ENCODE data around the gene NPEPPS.
A peak's percentile ranks its signal among the peaks of the same experiment; 100 is the strongest.
"Not testable (repeated sequence)": the region's sequence is repeated elsewhere in the genome, so short reads cannot be mapped to it uniquely, and the experiment has no call there.

Gene NPEPPS

GRCh38 chr17:47530557-47531232 is at the start of gene NPEPPS:
Gene NPEPPS (plus strand): TSS chr17:47531108. CDS start chr17:47531301, 193 bp downstream.
- peak; percentile 44 to 51 for DNase-seq (ENCODE audit: low read depth in 2 of 2)

- not testable (repeated sequence) for DNase-seq (ENCODE audit: low read depth in 2 of 2)
Measured at GRCh38 chr17:47491841-47492212, 39.1 kb upstream of the NPEPPS start.

GRCh38 chr17:47499074-47499473 is 31.8 kb upstream of the NPEPPS start:
- not testable (repeated sequence) for DNase-seq (ENCODE audit: low read depth in 2 of 2)

- not testable (repeated sequence) for DNase-seq (ENCODE audit: low read depth in 2 of 2)
Measured at GRCh38 chr17:47499494-47499893, 31.4 kb upstream of the NPEPPS start.

- not testable (repeated sequence) for DNase-seq (ENCODE audit: low read depth in 2 of 2)
Measured at GRCh38 chr17:47500620-47501019, 30.3 kb upstream of the NPEPPS start.

GRCh38 chr17:47502122-47502731 is 28.7 kb upstream of the NPEPPS start:
- DNase-seq (ENCODE audit: low read depth in 2 of 2): not testable (repeated sequence)

- not testable (repeated sequence) for DNase-seq (ENCODE audit: low read depth in 2 of 2)
Measured at GRCh38 chr17:47502776-47503455, 28.0 kb upstream of the NPEPPS start.

GRCh38 chr17:47511701-47512146 is 19.2 kb upstream of the NPEPPS start:
- not testable (repeated sequence) for DNase-seq (ENCODE audit: low read depth in 2 of 2)

- not testable (repeated sequence) for DNase-seq (ENCODE audit: low read depth in 2 of 2)
Measured at GRCh38 chr17:47513301-47513700, 17.6 kb upstream of the NPEPPS start.

GRCh38 chr17:47518880-47519279 is 12.0 kb upstream of the NPEPPS start:
- DNase-seq (ENCODE audit: low read depth in 2 of 2): not testable (repeated sequence)

- DNase-seq (ENCODE audit: low read depth in 2 of 2): not testable (repeated sequence)
Measured at GRCh38 chr17:47519365-47519764, 11.5 kb upstream of the NPEPPS start.

- DNase-seq (ENCODE audit: low read depth in 2 of 2): not testable (repeated sequence)
Measured at GRCh38 chr17:47520279-47520678, 10.6 kb upstream of the NPEPPS start.

GRCh38 chr17:47521434-47521833 is 9.5 kb upstream of the NPEPPS start:
- DNase-seq (ENCODE audit: low read depth in 2 of 2): not testable (repeated sequence)

GRCh38 chr17:47522341-47522740 is 8.6 kb upstream of the NPEPPS start:
- DNase-seq (ENCODE audit: low read depth in 2 of 2): not testable (repeated sequence)

- not testable (repeated sequence) for DNase-seq (ENCODE audit: low read depth in 2 of 2)
Measured at GRCh38 chr17:47531233-47531820, 419 bp downstream of the NPEPPS start.

GRCh38 chr17:47539085-47539484 is 8.2 kb downstream of the NPEPPS start:
- not testable (repeated sequence) for DNase-seq (ENCODE audit: low read depth in 2 of 2)

- not testable (repeated sequence) for DNase-seq (ENCODE audit: low read depth in 2 of 2)
Measured at GRCh38 chr17:47541676-47542075, 10.8 kb downstream of the NPEPPS start.

- not testable (repeated sequence) for DNase-seq (ENCODE audit: low read depth in 2 of 2)
Measured at GRCh38 chr17:47544327-47544726, 13.4 kb downstream of the NPEPPS start.

GRCh38 chr17:47554733-47555132 is 23.8 kb downstream of the NPEPPS start:
- DNase-seq (ENCODE audit: low read depth in 2 of 2): not testable (repeated sequence)

GRCh38 chr17:47556108-47556507 is 25.2 kb downstream of the NPEPPS start:
- DNase-seq (ENCODE audit: low read depth in 2 of 2): not testable (repeated sequence)

- not testable (repeated sequence) for DNase-seq (ENCODE audit: low read depth in 2 of 2)
Measured at GRCh38 chr17:47560517-47561043, 29.7 kb downstream of the NPEPPS start.

Measured in fibroblast of skin of left biceps (primary cell).